Ovary (tissue), 3 donors: ENCODE data around the gene AKAP6.

Experiments
- CTCF ChIP-seq, 3 donors: fragments of 450-650 bp in 2 of 3; fragments of 200-600 bp in 1 of 3; IDR thresholded peaks; one replicate each; pipeline versions ENCODE4 v1.5.1 to v1.8.0; 2016 to 2022; ENCODE audit warnings: antibody characterized with exemption in 3 of 3, mild to moderate bottlenecking in 1 of 3
- POLR2A ChIP-seq: fragments of 450-650 bp; IDR thresholded peaks from one replicate; pipeline ENCODE4 v1.6.1; 2017; ENCODE audit warnings: antibody characterized with exemption, mild to moderate bottlenecking, moderate library complexity
- donor health status: DM: no; HTN: no; CAD: no.

DNA sequence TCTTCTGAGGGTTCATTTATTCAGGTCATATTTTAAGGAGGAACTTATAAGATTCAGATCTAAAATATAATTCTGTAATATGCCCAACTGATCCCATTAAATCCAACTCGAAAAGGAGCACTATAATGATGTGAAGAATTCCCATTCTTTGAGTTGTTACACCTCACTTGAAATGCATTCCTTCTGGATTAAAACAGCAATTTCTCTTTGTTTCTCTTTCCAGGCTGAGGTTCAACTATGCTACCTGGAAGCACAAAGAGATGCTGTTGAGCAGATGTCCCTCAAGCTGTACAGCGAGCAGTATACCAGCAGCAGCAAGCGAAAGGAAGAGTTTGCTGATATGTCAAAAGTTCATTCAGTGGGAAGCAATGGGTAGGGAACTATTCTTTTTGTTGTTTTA, 349.0 kb downstream of the AKAP6 start:
- no peak for TF ChIP-seq CTCF (IDR thresholded peaks at IDR 0.05)
- TF ChIP-seq POLR2A, result no peak
